GM12878 (cell line): ENCODE results near the gene GALK1. TPM values are rescaled to one million over a fixed set of nuclear protein-coding genes. Genes with fewer than 3 reads are reported as not detected.

Source experiments
- ATAC-seq: fragments of 200-7000 bp; cut with Tn5 transposase; 3 replicates; pipeline ENCODE4 v1.9.1; 2020; ENCODE audit warnings: mild to moderate bottlenecking, moderate library complexity
- BruUV-seq: library from RNA; stranded (reverse); fragments of 400-500 nt; replicated peaks from 2 replicates; lab custom pipeline; 2021; lab: Mats Ljungman, UMichigan
- CTCF ChIA-PET: fragments of 300-600 bp; sonication (Branson Sonifier 250); formaldehyde crosslinking; extraction: SDS; loops from one replicate; lab custom pipeline; 2021; ENCODE audit warnings: inconsistent platforms; lab: Yijun Ruan, JAX
- POLR2A ChIA-PET: fragments of 350-600 bp; formaldehyde crosslinking; extraction: SDS; loops from one replicate; lab custom pipeline; 2021; ENCODE audit warnings: inconsistent platforms; lab: Charles Lee
- RAD21 ChIA-PET: fragments of 300-600 bp; sonication (Branson Sonifier 250); formaldehyde crosslinking; loops from one replicate; lab custom pipeline; 2023; ENCODE audit warnings: antibody characterized with exemption; ENCODE audit not compliant: unreplicated experiment; lab: Charles Lee
- SMC1A ChIA-PET: fragments of 300-600 bp; sonication (Branson Sonifier 250); formaldehyde crosslinking; loops from one replicate; lab custom pipeline; 2023; ENCODE audit not compliant: unreplicated experiment, uncharacterized antibody; lab: Charles Lee
- DNase-seq: peaks from one replicate; pipeline ENCODE4 v3.0.0-alpha.2; 2011; ENCODE audit warnings: low read depth, low spot score
- FAIRE-seq: peaks from 3 replicates; lab custom pipeline; 2011; peaks lifted over from hg19 to GRCh38; lab: Jason Lieb, UNC
- H2AFZ ChIP-seq: 2 replicates; pipeline ENCODE4 v1.6.0; 2011; ENCODE audit warnings: low read depth, low read length, control low read depth; ENCODE audit not compliant: control insufficient read depth
- H3K27ac ChIP-seq: 2 replicates; pipeline ENCODE4 v1.5.1; 2011; ENCODE audit warnings: control low read depth; ENCODE audit not compliant: control insufficient read depth, insufficient read depth
- H3K27me3 ChIP-seq, 2 experiments: replicated peaks in 1 of 2; 2 replicates each; pipeline versions ENCODE4 v1.6.0 to v1.6.1; 2011; ENCODE audit warnings: low read length in 1 of 2; ENCODE audit not compliant: control insufficient read depth in 2 of 2, insufficient read depth in 2 of 2
- H3K36me3 ChIP-seq, 2 experiments: 2 replicates each; pipeline ENCODE4 v1.5.1; 2011; ENCODE audit warnings: low read length in 1 of 2; ENCODE audit not compliant: control insufficient read depth in 2 of 2, insufficient read depth in 2 of 2
- H3K4me1 ChIP-seq: 2 replicates; pipeline ENCODE4 v1.6.1; 2011; ENCODE audit warnings: mild to moderate bottlenecking, low read length, moderate library complexity, mixed read lengths; ENCODE audit not compliant: control insufficient read depth, insufficient read depth
- H3K4me2 ChIP-seq: 2 replicates; pipeline ENCODE4 v1.6.0; 2011; ENCODE audit warnings: control low read depth; ENCODE audit not compliant: control insufficient read depth, insufficient read depth
- H3K4me3 ChIP-seq: fragments of 200-600 bp; sonication (generic); 2 replicates; pipeline ENCODE4 v1.5.1; 2016
- H3K79me2 ChIP-seq: 2 replicates; pipeline ENCODE4 v1.6.0; 2011; ENCODE audit warnings: low read length; ENCODE audit not compliant: control insufficient read depth, insufficient read depth
- H3K9ac ChIP-seq: 2 replicates; pipeline ENCODE4 v1.8.0; 2011; ENCODE audit warnings: low read length, control low read depth, mixed read lengths; ENCODE audit not compliant: control insufficient read depth, insufficient read depth
- H3K9me3 ChIP-seq: replicated peaks from 3 replicates; pipeline ENCODE4 v1.5.1; 2011; ENCODE audit warnings: mild to moderate bottlenecking, low read length; ENCODE audit not compliant: control insufficient read depth, insufficient read depth
- H4K20me1 ChIP-seq: 2 replicates; pipeline ENCODE4 v1.6.0; 2011; ENCODE audit not compliant: control insufficient read depth, insufficient read depth
- IRF5 ChIP-seq: fragments of 450-650 bp; IDR thresholded peaks from 2 replicates; pipeline ENCODE4 v1.6.1; 2017; ENCODE audit warnings: borderline replicate concordance
- PML ChIP-seq: IDR thresholded peaks from 2 replicates; pipeline ENCODE4 v1.6.1; 2012; ENCODE audit warnings: low read length, inconsistent platforms
- POLR2AphosphoS2 ChIP-seq: IDR thresholded peaks from 2 replicates; pipeline ENCODE4 v1.6.1; 2011; ENCODE audit warnings: low read depth, mild to moderate bottlenecking, low read length, improper control_type of control experiment, moderate library complexity
- RUNX3 ChIP-seq: IDR thresholded peaks from 2 replicates; pipeline ENCODE4 v1.6.1; 2012; ENCODE audit warnings: low read length, inconsistent platforms
- SMC3 ChIP-seq: IDR thresholded peaks from 2 replicates; pipeline ENCODE4 v1.6.1; 2011; ENCODE audit warnings: low read length, improper control_type of control experiment, borderline replicate concordance
- TCF3 ChIP-seq: IDR thresholded peaks from 2 replicates; pipeline ENCODE4 v1.6.1; 2012; ENCODE audit warnings: low read depth, mild to moderate bottlenecking, low read length, borderline replicate concordance; ENCODE audit not compliant: insufficient read depth
- WGBS: methylation state at CpG from one replicate; pipeline ENCODE4 v1.1.6; 2016; ENCODE audit warnings: low lambda C conversion rate; ENCODE audit not compliant: insufficient replicate concordance, insufficient coverage; ENCODE audit errors: missing lambda C conversion rate; 5-methylcytosine and 5-hydroxymethylcytosine counted together
- in situ Hi-C: fragments of 300-500 bp; cut with MboI; formaldehyde crosslinking; loops from 9 replicates; pipeline ENCODE4 v1.14.3; 2018; ENCODE audit warnings: mixed read lengths
- intact Hi-C: fragments of 100-400 bp; cut with micrococcal nuclease; formaldehyde crosslinking; loops from one replicate; pipeline ENCODE4 v1.14.2; 2022; ENCODE audit not compliant: unreplicated experiment
- polyA plus RNA-seq, 11 experiments: library from polyadenylated mRNA; depleted of rRNA in 4 of 11; unstranded in 6 of 11; stranded (reverse) in 5 of 11; fragments of >200 nt; fragmentation: Nextera tagmentation in 4 of 11; fragmentation: Illumina TruSeq in 1 of 11; extraction: Ambion mirVana in 4 of 11; extraction: Trizol in 1 of 11; gene quantifications; 1 replicate in 1 of 11; 2 replicates in 10 of 11; pipeline versions ENCODE4 v1.2.1 to v1.2.3, GENCODE V29; 2011 to 2016; ENCODE audit warnings: inconsistent platforms in 2 of 11, missing spikeins in 2 of 11, low read depth in 1 of 11
- total RNA-seq, 4 experiments: library from RNA; depleted of rRNA in 3 of 4; stranded (reverse); fragments of >200 nt in 3 of 4; fragmentation: Illumina TruSeq in 1 of 4; extraction: Trizol in 1 of 4; gene quantifications; 2 replicates each; pipeline versions ENCODE4 v1.2.1 to v1.2.3, GENCODE V29; 2013 to 2021

GALK1 gene
- total and polyA plus RNA-seq, 10 of the 15 experiments (the other 5 are each of a cell fraction or from before 2014, with no cell fraction given), result 0.21 to 43.8 (median 21.4) TPM

- no peak for TF ChIP-seq IRF5
- TF ChIP-seq RUNX3, result no peak
- no peak for TF ChIP-seq PML
- TF ChIP-seq POLR2AphosphoS2, result no peak
These were observed 26.7 kb downstream of the GALK1 start (continued) for GRCh38 chr17:75738218-75738802.

GRCh38 chr17:75737133-75737962, 27.6 kb downstream of the GALK1 start:
- WGBS, result 56% methylated on average over 17 of the region's 20 CpGs
- ChIA-PET CTCF (interaction anchor here (0.7 to 6.0 kb wide), 11 partner anchors 8 to 137 kb away, joined by 3 to 48 read pairs (median 5); partner anchors contain the start of gene SMIM5), POLR2A (interaction anchor here (0.6 kb wide), 2 partner anchors 10 to 38 kb away, joined by 3 to 5 read pairs; no protein-coding TSS in a partner anchor), RAD21 (interaction anchor here (0.8 to 1.8 kb wide), 5 partner anchors 10 to 92 kb away, joined by 3 to 9 read pairs (median 4); a partner anchor contains a TSS), SMC1A (interaction anchor here (0.6 to 2.8 kb wide), 4 partner anchors 11 to 137 kb away, joined by 3 to 18 read pairs (median 4); no protein-coding TSS in a partner anchor)
- no peaks in the 10 kb centered on the region for H3K27me3 ChIP-seq
- H4K20me1 ChIP-seq, result no peaks in the 10 kb centered on the region
- H3K9me3 ChIP-seq, result no peaks in the 10 kb centered on the region; the same call in 2 of the 3 replicates
- H3K4me3 ChIP-seq, result no peak overlapping the region
- no peak overlapping the region for H3K9ac ChIP-seq
- no TSS peak for BruUV-seq
- ATAC-seq (no peak), DNase-seq (no peak), FAIRE-seq (no peak)
- in situ Hi-C loops, result no loop called here
- no peak overlapping the region for H2AFZ ChIP-seq
- H3K4me1 ChIP-seq, result peaks cover 7% of the 10 kb centered on the region
- no peaks in the 10 kb centered on the region for H3K36me3 ChIP-seq
- no peaks in the 10 kb centered on the region for H3K79me2 ChIP-seq
- H3K4me2 ChIP-seq, result no peak overlapping the region
- intact Hi-C loops, result no loop called here
- TF ChIP-seq TCF3 (no peak), SMC3 (no peak)
- H3K27ac ChIP-seq, result no peak overlapping the region
